K562 (cell line): ENCODE data around the gene VPS33A. TPM values are rescaled to one million over a fixed set of nuclear protein-coding genes. Genes with fewer than 3 reads are reported as not detected.

Experiments used
- ATAC-seq: fragments of 200-7000 bp; cut with Tn5 transposase; 3 replicates; pipeline ENCODE4 v1.9.1; 2020; ENCODE audit warnings: moderate library complexity
- BruUV-seq: library from RNA; stranded (reverse); fragments of 400-500 nt; replicated peaks from 2 replicates; lab custom pipeline; 2021; lab: Mats Ljungman, UMichigan
- CTCF ChIA-PET: fragments of 300-600 bp; formaldehyde crosslinking; extraction: SDS; loops from one replicate; lab custom pipeline; 2021; ENCODE audit warnings: low intra/inter-chr PET ratio; lab: Yijun Ruan, JAX
- POLR2A ChIA-PET: fragments of 300-600, 350-650 bp; sonication (Branson Sonifier 250); formaldehyde crosslinking; extraction: SDS; loops from one replicate; lab custom pipeline; 2021; ENCODE audit warnings: antibody characterized with exemption, inconsistent platforms; lab: Yijun Ruan, JAX
- DNase-seq, 4 experiments: peaks; one replicate each; pipeline versions ENCODE4 v3.0.0 to v3.0.0-alpha.2; 2011 to 2018; ENCODE audit warnings: low spot score in 3 of 4, mixed read lengths in 3 of 4; ENCODE audit errors: extremely low read depth in 1 of 4
- FAIRE-seq: peaks from 2 replicates; lab custom pipeline; 2011; peaks lifted over from hg19 to GRCh38; lab: Jason Lieb, UNC
- H2AFZ ChIP-seq: 2 replicates; pipeline ENCODE4 v1.6.0; 2011; ENCODE audit warnings: low read depth, low read length, control low read depth, inconsistent platforms
- H3K27ac ChIP-seq: fragments of 200-600 bp; 3 replicates; pipeline ENCODE4 v1.8.0; 2011; ENCODE audit warnings: low read depth, mild to moderate bottlenecking, control low read depth, inconsistent platforms, low read length, moderate library complexity, mixed read lengths; ENCODE audit errors: extremely low read depth
- H3K27me3 ChIP-seq, 2 experiments: fragments of 300-600 bp in 1 of 2; 2 replicates in 1 of 2; 3 replicates in 1 of 2; pipeline versions ENCODE4 v1.6.0 to v1.8.0; 2011; ENCODE audit warnings: inconsistent platforms in 2 of 2, low read length in 2 of 2, mild to moderate bottlenecking in 1 of 2, mixed read lengths in 1 of 2, moderate library complexity in 1 of 2; ENCODE audit not compliant: control insufficient read depth in 2 of 2, insufficient read depth in 2 of 2
- H3K36me3 ChIP-seq: fragments of 300-600 bp; 3 replicates; pipeline ENCODE4 v1.8.0; 2011; ENCODE audit warnings: mild to moderate bottlenecking, low read length, inconsistent platforms; ENCODE audit not compliant: control insufficient read depth, insufficient read depth
- H3K4me1 ChIP-seq, 2 experiments: fragments of 200-600 bp in 1 of 2; replicated peaks in 1 of 2; 2 replicates in 1 of 2; 3 replicates in 1 of 2; pipeline versions ENCODE4 v1.5.1 to v1.8.0; 2011; ENCODE audit warnings: inconsistent platforms in 2 of 2, low read length in 2 of 2, mild to moderate bottlenecking in 1 of 2, mixed read lengths in 1 of 2, moderate library complexity in 1 of 2; ENCODE audit not compliant: control insufficient read depth in 2 of 2, insufficient read depth in 2 of 2
- H3K4me2 ChIP-seq: 2 replicates; pipeline ENCODE4 v1.6.1; 2011; ENCODE audit warnings: low read length, control low read depth, inconsistent platforms, mixed read lengths; ENCODE audit not compliant: insufficient read depth
- H3K4me3 ChIP-seq: fragments of 200-600 bp; sonication (generic), shearing (Covaris generic); 2 replicates; pipeline ENCODE4 v1.5.1; 2016; ENCODE audit warnings: control low read depth, inconsistent platforms
- H3K79me2 ChIP-seq: fragments of 200-600 bp; 3 replicates; pipeline ENCODE4 v1.8.0; 2011; ENCODE audit warnings: low read length, inconsistent platforms; ENCODE audit not compliant: control insufficient read depth, insufficient read depth
- H3K9ac ChIP-seq, 2 experiments: 2 replicates each; pipeline versions ENCODE4 v1.6.0 to v1.6.1; 2011; ENCODE audit warnings: low read depth in 2 of 2, low read length in 2 of 2, control low read depth in 1 of 2, inconsistent platforms in 1 of 2, mild to moderate bottlenecking in 1 of 2, mixed read lengths in 1 of 2; ENCODE audit not compliant: insufficient read depth in 1 of 2
- H3K9me1 ChIP-seq: one replicate; pipeline ENCODE4 v1.6.0; 2011; ENCODE audit warnings: inconsistent platforms, mild to moderate bottlenecking, low read length, moderate library complexity; ENCODE audit not compliant: control insufficient read depth, insufficient read depth
- H3K9me3 ChIP-seq: replicated peaks from 2 replicates; pipeline ENCODE4 v1.5.1; 2011; ENCODE audit warnings: low read depth, low read length, inconsistent platforms; ENCODE audit not compliant: control insufficient read depth, insufficient read depth
- H4K20me1 ChIP-seq: replicated peaks from 2 replicates; pipeline ENCODE4 v1.6.1; 2011; ENCODE audit warnings: low read length, inconsistent platforms, mixed read lengths; ENCODE audit not compliant: control insufficient read depth, insufficient read depth
- CLOCK ChIP-seq: fragments of 250-450 bp; sonication (Bioruptor Pico); IDR thresholded peaks from 2 replicates; pipeline ENCODE4 v1.4.0; 2020; ENCODE audit warnings: mild to moderate bottlenecking, moderate library complexity, borderline replicate concordance
- CSDE1 ChIP-seq, 2 experiments: fragments of 450-650 bp; IDR thresholded peaks; 2 replicates each; pipeline ENCODE4 v1.6.1; 2016; ENCODE audit warnings: mild to moderate bottlenecking in 1 of 2
- FOS ChIP-seq: IDR thresholded peaks from 3 replicates; pipeline ENCODE4 v1.6.1; 2011; ENCODE audit not compliant: insufficient read length; ENCODE audit errors: extremely low read depth
- HDAC6 ChIP-seq: IDR thresholded peaks from 2 replicates; pipeline ENCODE4 v1.6.1; 2012; ENCODE audit warnings: low read depth, mild to moderate bottlenecking, control low read depth, inconsistent platforms, low read length, moderate library complexity
- HEY1 ChIP-seq: fragments of 250-450 bp; sonication (Bioruptor Pico); IDR thresholded peaks from 2 replicates; pipeline ENCODE4 v1.5.0; 2020; ENCODE audit warnings: mild to moderate bottlenecking, moderate library complexity, borderline replicate concordance
- HINFP ChIP-seq: fragments of 450-650 bp; conservative IDR thresholded peaks from 2 replicates; pipeline ENCODE4 v1.6.1; 2016; ENCODE audit warnings: missing genetic modification characterization, low read depth, mild to moderate bottlenecking, control low read depth, missing compliant biosample characterization
- HIVEP1 ChIP-seq: fragments of 250-450 bp; sonication (Bioruptor Pico); IDR thresholded peaks from 2 replicates; pipeline ENCODE4 v1.4.0; 2020; ENCODE audit warnings: mild to moderate bottlenecking
- NBN ChIP-seq: fragments of 450-650 bp; IDR thresholded peaks from 2 replicates; pipeline ENCODE4 v1.6.1; 2016; ENCODE audit warnings: low read depth, mild to moderate bottlenecking
- NR0B1 ChIP-seq: fragments of 450-650 bp; IDR thresholded peaks from one replicate; pipeline ENCODE4 v1.6.1; 2018; ENCODE audit warnings: mild to moderate bottlenecking, moderate library complexity; ENCODE audit not compliant: partially characterized antibody
- PKNOX1 ChIP-seq: fragments of 450-650 bp; IDR thresholded peaks from 2 replicates; pipeline ENCODE4 v1.6.1; 2016
- PYGO2 ChIP-seq: fragments of 450-650 bp; IDR thresholded peaks from 2 replicates; pipeline ENCODE4 v1.6.1; 2016; ENCODE audit warnings: mild to moderate bottlenecking, missing genetic modification characterization, moderate library complexity, missing compliant biosample characterization
- RBFOX2 ChIP-seq: fragments of 200-400 bp; formaldehyde crosslinking; IDR thresholded peaks from 2 replicates; pipeline ENCODE4 v1.6.1; 2017; ENCODE audit warnings: low read depth, mild to moderate bottlenecking, low read length, moderate library complexity
- TAF9B ChIP-seq: fragments of 450-650 bp; IDR thresholded peaks from 2 replicates; pipeline ENCODE4 v1.6.1; 2018; ENCODE audit warnings: mild to moderate bottlenecking; ENCODE audit not compliant: partially characterized antibody
- ZNF24 ChIP-seq: fragments of 450-650 bp; IDR thresholded peaks from 2 replicates; pipeline ENCODE4 v1.6.1; 2016
- WGBS: fragments of 100-300 bp; shearing (Covaris generic); methylation state at CpG from one replicate; pipeline ENCODE4 v1.1.6; 2016; ENCODE audit warnings: low coverage, mixed read lengths; ENCODE audit not compliant: insufficient coverage; ENCODE audit errors: missing lambda C conversion rate; 5-methylcytosine and 5-hydroxymethylcytosine counted together
- in situ Hi-C: fragments of 300-500 bp; cut with MboI; formaldehyde crosslinking; loops from 4 replicates; pipeline ENCODE4 v1.15.0; 2018; ENCODE audit warnings: inconsistent platforms, mixed read lengths
- intact Hi-C: fragments of 100-400 bp; cut with micrococcal nuclease; formaldehyde crosslinking; loops from 2 replicates; pipeline ENCODE4 v1.14.2; 2022
- polyA plus RNA-seq, 8 experiments: library from polyadenylated mRNA; depleted of rRNA in 4 of 8; stranded (reverse) in 5 of 8; unstranded in 3 of 8; fragments of >200 nt; fragmentation: Nextera tagmentation in 2 of 8; fragmentation: Illumina TruSeq in 1 of 8; extraction: Ambion mirVana in 2 of 8; extraction: Trizol in 1 of 8; gene quantifications; 2 replicates each; pipeline versions ENCODE4 v1.2.1 to v1.2.3, GENCODE V29; 2011 to 2014; ENCODE audit warnings: inconsistent platforms in 1 of 8, missing spikeins in 1 of 8
- total RNA-seq, 7 experiments: library from RNA; depleted of rRNA in 6 of 7; stranded (reverse); fragments of >200 nt in 6 of 7; fragmentation: Illumina TruSeq in 2 of 7; extraction: Trizol in 2 of 7; gene quantifications; 2 replicates each; pipeline versions ENCODE4 v1.2.1 to v1.2.3, GENCODE V29; 2011 to 2021; ENCODE audit warnings: low replicate concordance in 1 of 7

The VPS33A gene
- total and polyA plus RNA-seq, 9 of the 15 experiments (the other 6 are each of a cell fraction or from before 2014, with no cell fraction given), result 10.6 to 34.3 (median 25.3) TPM

GRCh38 chr12:122208073-122208820 lies 58.0 kb downstream of the VPS33A start:
- Histone ChIP-seq H3K4me3 (no peak overlapping the region), H3K9ac (0 out of 4 replicates have a peak overlapping the region, but pooled peaks of 1 of the 2 experiments have one; percentile 10), H3K36me3 (peaks cover 57% of the 10 kb centered on the region), H3K79me2 (no peaks in the 10 kb centered on the region), H2AFZ (no peak overlapping the region), H3K27ac (no peak overlapping the region), H3K9me3 (no peaks in the 10 kb centered on the region), H3K4me2 (no peak overlapping the region), H4K20me1 (no peaks in the 10 kb centered on the region; the same call in 1 of the 2 replicates), H3K4me1 (peaks cover 7 to 34% of the 10 kb centered on the region in 2 experiments; a peak in 3 of 5 replicates), H3K27me3 (no peaks in the 10 kb centered on the region), H3K9me1 (no peaks in the 10 kb centered on the region)
- TSS peak; percentile 54 for BruUV-seq
- FAIRE-seq (no peak), DNase-seq (no peak), ATAC-seq (no peak)
- intact Hi-C loops (no loop called here), in situ Hi-C loops (no loop called here)
- CTCF ChIA-PET, result no interaction called here
- POLR2A ChIA-PET, result interaction anchor here (0.6 to 11.2 kb wide), 2 partner anchors 14 to 347 kb away, joined by 3 to 149 read pairs; partner anchors contain the start of gene DIABLO
- 91% methylated on average over 18 of the region's 18 CpGs for WGBS
- TF ChIP-seq HDAC6 (no peak), PYGO2 (tag) (no peak), ZNF24 (no peak), CSDE1 (IDR thresholded peaks at IDR 0.05) (no peak), PKNOX1 (no peak), CLOCK (CRISPR knock-in tag) (no peak), FOS (no peak), HEY1 (no peak), TAF9B (no peak), HIVEP1 (CRISPR knock-in tag) (no peak), HINFP (no peak), RBFOX2 (0 out of 2 replicates have a peak, but pooled peaks have one; percentile 38), NBN (no peak), NR0B1 (no peak)
